ENCODE results near the gene LEUTX.

LEUTX gene

GRCh38 chr19:39833464-39834286, 55.0 kb downstream of the LEUTX start, which contains the start of gene DYRK1B:
TSS of gene DYRK1B (minus strand) at chr19:39834162. CDS start at chr19:39831867, 2,295 bp downstream.
- DNase-seq (ENCODE audit: low spot score): peak; percentile 98
- in situ Hi-C loops (cut with MboI; ENCODE audit: low sequenced_read_pairs, unreplicated experiment): no loop called here

GRCh38 chr19:39834287-39834841, 55.7 kb downstream of the LEUTX start:
- in situ Hi-C loops (cut with MboI; ENCODE audit: low sequenced_read_pairs, unreplicated experiment): no loop called here
- TF ChIP-seq, protein P1, sequence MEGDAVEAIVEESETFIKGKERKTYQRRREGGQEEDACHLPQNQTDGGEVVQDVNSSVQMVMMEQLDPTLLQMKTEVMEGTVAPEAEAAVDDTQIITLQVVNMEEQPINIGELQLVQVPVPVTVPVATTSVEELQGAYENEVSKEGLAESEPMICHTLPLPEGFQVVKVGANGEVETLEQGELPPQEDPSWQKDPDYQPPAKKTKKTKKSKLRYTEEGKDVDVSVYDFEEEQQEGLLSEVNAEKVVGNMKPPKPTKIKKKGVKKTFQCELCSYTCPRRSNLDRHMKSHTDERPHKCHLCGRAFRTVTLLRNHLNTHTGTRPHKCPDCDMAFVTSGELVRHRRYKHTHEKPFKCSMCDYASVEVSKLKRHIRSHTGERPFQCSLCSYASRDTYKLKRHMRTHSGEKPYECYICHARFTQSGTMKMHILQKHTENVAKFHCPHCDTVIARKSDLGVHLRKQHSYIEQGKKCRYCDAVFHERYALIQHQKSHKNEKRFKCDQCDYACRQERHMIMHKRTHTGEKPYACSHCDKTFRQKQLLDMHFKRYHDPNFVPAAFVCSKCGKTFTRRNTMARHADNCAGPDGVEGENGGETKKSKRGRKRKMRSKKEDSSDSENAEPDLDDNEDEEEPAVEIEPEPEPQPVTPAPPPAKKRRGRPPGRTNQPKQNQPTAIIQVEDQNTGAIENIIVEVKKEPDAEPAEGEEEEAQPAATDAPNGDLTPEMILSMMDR (IDR thresholded peaks at IDR 0.05; ENCODE audit: borderline replicate concordance, control extremely low read depth, extremely low read depth, insufficient read depth, missing control alignments): no peak
- DNase-seq (ENCODE audit: low spot score): no peak

More at GRCh38 chr19:39833464-39834286, 55.0 kb downstream of the LEUTX start, which contains the start of gene DYRK1B:
- TF ChIP-seq, protein P1 (IDR thresholded peaks at IDR 0.05; ENCODE audit: borderline replicate concordance, control extremely low read depth, extremely low read depth, insufficient read depth, missing control alignments): no peak
